PFSK-1 (cell line): Measurements from ENCODE around the gene THUMPD3.
A peak's percentile ranks its signal among the peaks of the same experiment; 100 is the strongest.

Experiments used
- FOXP2 ChIP-seq: optimal IDR thresholded peaks from 2 replicates; pipeline ENCODE3; 2011; ENCODE audit warnings: borderline replicate concordance, control low read depth, inconsistent platforms; ENCODE audit not compliant: insufficient read depth; ENCODE audit errors: extremely low read length, extremely low read depth
- POLR2AphosphoS5 ChIP-seq: IDR thresholded peaks from 2 replicates; pipeline ENCODE4 v1.6.1; 2012; ENCODE audit warnings: low read depth, mild to moderate bottlenecking, control low read depth, low read length, moderate library complexity
- SIN3A ChIP-seq: IDR thresholded peaks from 2 replicates; pipeline ENCODE4 v1.6.1; 2012; ENCODE audit warnings: mild to moderate bottlenecking, low read length, moderate library complexity, borderline replicate concordance; ENCODE audit not compliant: insufficient read depth
- TAF1 ChIP-seq: IDR thresholded peaks from 2 replicates; pipeline ENCODE4 v1.6.1; 2012; ENCODE audit warnings: low read length, control low read depth, borderline replicate concordance; ENCODE audit not compliant: insufficient read depth
- TF ChIP-seq, protein P1 (sequence below), 2 experiments: IDR thresholded peaks; 2 replicates each; pipeline versions ENCODE4 v1.6.1 to v1.8.0; 2011 to 2012; ENCODE audit warnings: low read depth in 2 of 2, low read length in 2 of 2, control low read depth in 1 of 2, inconsistent platforms in 1 of 2, mild to moderate bottlenecking in 1 of 2, moderate library complexity in 1 of 2; ENCODE audit not compliant: insufficient read depth in 1 of 2

THUMPD3 gene

GRCh38 chr3:9415485-9416138, 52.8 kb downstream of the THUMPD3 start:
- TF ChIP-seq FOXP2 (no peak), TAF1 (no peak)

DNA sequence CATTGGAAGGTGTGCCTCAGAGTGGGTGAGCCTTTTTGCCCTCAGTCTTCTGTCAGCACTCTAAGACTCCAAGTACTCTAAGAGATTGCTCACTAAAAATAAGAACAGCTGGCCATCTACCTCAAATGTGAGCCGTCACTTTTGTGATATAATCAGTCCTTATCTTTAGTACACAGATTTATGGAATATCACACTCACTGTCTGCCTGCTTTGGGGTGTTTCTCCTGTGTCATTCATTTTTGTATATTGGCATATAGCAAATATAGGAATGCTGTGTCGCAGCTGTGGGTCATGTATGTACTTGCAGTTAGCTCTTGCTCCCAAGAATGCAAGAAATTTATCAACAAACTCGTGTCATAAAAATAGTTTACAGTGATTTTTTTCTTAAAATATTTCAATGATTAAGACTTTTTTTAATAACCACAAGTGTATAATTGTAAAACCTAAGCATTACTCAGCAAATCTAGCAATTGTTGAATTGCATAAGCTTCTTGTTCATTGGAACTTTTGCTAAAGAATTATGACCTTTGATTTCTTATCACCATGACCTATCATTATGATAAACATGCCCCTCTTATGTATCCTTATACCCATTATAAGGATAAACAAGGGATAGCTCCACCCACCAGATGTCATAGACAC, 53.4 kb downstream of the THUMPD3 start:
- no peak for TF ChIP-seq FOXP2
- TF ChIP-seq, protein P1, sequence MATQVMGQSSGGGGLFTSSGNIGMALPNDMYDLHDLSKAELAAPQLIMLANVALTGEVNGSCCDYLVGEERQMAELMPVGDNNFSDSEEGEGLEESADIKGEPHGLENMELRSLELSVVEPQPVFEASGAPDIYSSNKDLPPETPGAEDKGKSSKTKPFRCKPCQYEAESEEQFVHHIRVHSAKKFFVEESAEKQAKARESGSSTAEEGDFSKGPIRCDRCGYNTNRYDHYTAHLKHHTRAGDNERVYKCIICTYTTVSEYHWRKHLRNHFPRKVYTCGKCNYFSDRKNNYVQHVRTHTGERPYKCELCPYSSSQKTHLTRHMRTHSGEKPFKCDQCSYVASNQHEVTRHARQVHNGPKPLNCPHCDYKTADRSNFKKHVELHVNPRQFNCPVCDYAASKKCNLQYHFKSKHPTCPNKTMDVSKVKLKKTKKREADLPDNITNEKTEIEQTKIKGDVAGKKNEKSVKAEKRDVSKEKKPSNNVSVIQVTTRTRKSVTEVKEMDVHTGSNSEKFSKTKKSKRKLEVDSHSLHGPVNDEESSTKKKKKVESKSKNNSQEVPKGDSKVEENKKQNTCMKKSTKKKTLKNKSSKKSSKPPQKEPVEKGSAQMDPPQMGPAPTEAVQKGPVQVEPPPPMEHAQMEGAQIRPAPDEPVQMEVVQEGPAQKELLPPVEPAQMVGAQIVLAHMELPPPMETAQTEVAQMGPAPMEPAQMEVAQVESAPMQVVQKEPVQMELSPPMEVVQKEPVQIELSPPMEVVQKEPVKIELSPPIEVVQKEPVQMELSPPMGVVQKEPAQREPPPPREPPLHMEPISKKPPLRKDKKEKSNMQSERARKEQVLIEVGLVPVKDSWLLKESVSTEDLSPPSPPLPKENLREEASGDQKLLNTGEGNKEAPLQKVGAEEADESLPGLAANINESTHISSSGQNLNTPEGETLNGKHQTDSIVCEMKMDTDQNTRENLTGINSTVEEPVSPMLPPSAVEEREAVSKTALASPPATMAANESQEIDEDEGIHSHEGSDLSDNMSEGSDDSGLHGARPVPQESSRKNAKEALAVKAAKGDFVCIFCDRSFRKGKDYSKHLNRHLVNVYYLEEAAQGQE (IDR thresholded peaks at IDR 0.05; ENCODE audit: insufficient read depth in 1 of 2, low read depth in 2 of 2, low read length in 2 of 2) = no peak
- TF ChIP-seq POLR2AphosphoS5 = no peak
- no peak for TF ChIP-seq SIN3A
- TF ChIP-seq TAF1 = no peak

- TF ChIP-seq POLR2AphosphoS5 (no peak), FOXP2 (no peak), TAF1 (no peak), SIN3A (no peak)
- TF ChIP-seq, protein P1 (IDR thresholded peaks at IDR 0.05; ENCODE audit: insufficient read depth in 1 of 2, low read depth in 2 of 2, low read length in 2 of 2) = no peak
Measured at GRCh38 chr3:9420850-9421549, 58.1 kb downstream of the THUMPD3 start.

DNA sequence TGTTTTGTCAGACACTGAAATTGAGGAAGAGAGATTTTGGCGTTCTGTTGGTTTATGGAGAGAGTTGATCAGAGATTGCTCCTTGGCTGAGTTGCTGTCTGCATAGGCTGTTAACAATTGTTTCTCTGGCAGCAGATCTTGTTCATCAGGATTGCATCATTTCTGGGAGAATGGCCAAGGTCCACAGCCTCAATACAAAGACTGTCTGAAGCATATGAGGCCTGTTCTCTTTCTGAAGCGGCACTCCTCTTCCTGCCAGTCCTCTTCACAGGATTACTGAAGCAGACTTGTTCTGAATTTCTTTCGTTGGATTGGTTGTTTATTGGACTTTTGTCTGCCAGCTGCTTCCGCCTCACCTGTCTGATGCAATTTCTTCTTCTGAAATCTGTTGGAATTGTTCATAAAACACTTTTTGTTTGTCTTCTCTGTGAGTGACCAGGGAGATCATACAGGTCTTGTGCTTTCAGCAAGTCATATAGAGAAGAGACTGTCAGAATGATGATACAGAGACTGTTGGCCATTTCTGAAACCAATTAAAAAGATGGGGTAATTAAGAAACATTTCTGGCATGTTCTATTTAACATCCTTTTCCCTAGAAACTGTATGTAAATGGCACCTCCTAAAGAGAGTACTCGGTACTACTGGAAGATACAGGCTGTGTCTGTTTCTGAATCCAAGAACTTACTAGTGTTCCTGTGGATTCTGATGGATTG, 60.0 kb downstream of the THUMPD3 start:
- no peak for TF ChIP-seq SIN3A
- TF ChIP-seq TAF1 = no peak
- TF ChIP-seq POLR2AphosphoS5 = peak; percentile 52; the same call in 1 of the 2 replicates
- TF ChIP-seq, protein P1 (IDR thresholded peaks at IDR 0.05; ENCODE audit: insufficient read depth in 1 of 2, low read depth in 2 of 2, low read length in 2 of 2) = peak in 1 of 2 experiments; percentile 24; a peak in 1 of 4 replicates
- TF ChIP-seq FOXP2 = no peak

GRCh38 chr3:9428411-9428810, 65.6 kb downstream of the THUMPD3 start:
- TF ChIP-seq, protein P1 (IDR thresholded peaks at IDR 0.05; ENCODE audit: insufficient read depth in 1 of 2, low read depth in 2 of 2, low read length in 2 of 2) = no peak
- TF ChIP-seq TAF1 (no peak), SIN3A (no peak), POLR2AphosphoS5 (no peak), FOXP2 (no peak)
